Chondrocyte (in vitro differentiated cells): ENCODE measurements around the gene PLAC8. TPM values are rescaled to one million over a fixed set of nuclear protein-coding genes. Genes with fewer than 3 reads are reported as not detected.
"Not testable (repeated sequence)": the region's sequence is repeated elsewhere in the genome, so short reads cannot be mapped to it uniquely, and the experiment has no call there.

Source experiments
- DNase-seq: peaks from one replicate; pipeline ENCODE4 v3.0.0; 2021; ENCODE audit warnings: mixed read lengths, low spot score
- H3K27ac Mint-ChIP-seq: one replicate; pipeline ENCODE4 v1.8.0; 2021; ENCODE audit warnings: mild to moderate bottlenecking, moderate library complexity, mixed read lengths; ENCODE audit not compliant: unreplicated experiment
- H3K27me3 Mint-ChIP-seq: 2 replicates; pipeline ENCODE4 v1.8.0; 2021; ENCODE audit warnings: low read depth, mixed read lengths
- H3K36me3 Mint-ChIP-seq: 2 replicates; pipeline ENCODE4 v1.8.0; 2021; ENCODE audit warnings: low read depth, mixed read lengths
- H3K4me1 Mint-ChIP-seq: 2 replicates; pipeline ENCODE4 v1.8.0; 2021; ENCODE audit warnings: low read depth, mild to moderate bottlenecking, mixed read lengths
- H3K4me3 Mint-ChIP-seq: one replicate; pipeline ENCODE4 v1.8.0; 2021; ENCODE audit warnings: mild to moderate bottlenecking, moderate library complexity, mixed read lengths; ENCODE audit not compliant: unreplicated experiment
- H3K9me3 Mint-ChIP-seq: 2 replicates; pipeline ENCODE4 v1.8.0; 2021; ENCODE audit warnings: low read depth, mixed read lengths
- CTCF ChIP-seq: fragments of 200-600 bp; sonication (generic); IDR thresholded peaks from 2 replicates; pipeline ENCODE4 v1.5.0; 2021; ENCODE audit warnings: antibody characterized with exemption, mild to moderate bottlenecking, moderate library complexity
- total RNA-seq: library from RNA; stranded (reverse); gene quantifications from 3 replicates; pipeline ENCODE4 v1.2.1, GENCODE V29; 2021

PLAC8 gene
- total RNA-seq, 1 donor from 2014 or later, result not detected

GRCh38 chr4:83046693-83047473, 67.6 kb downstream of the PLAC8 start:
- Mint-ChIP-seq H3K36me3 (peaks cover 12% of the 10 kb centered on the region), H3K4me1 (peaks cover 3% of the 10 kb centered on the region), H3K4me3 (no peak overlapping the region), H3K27ac (no peak overlapping the region), H3K9me3 (no peaks in the 10 kb centered on the region), H3K27me3 (no peaks in the 10 kb centered on the region)
- no peak for TF ChIP-seq CTCF
- no peak for DNase-seq

DNA sequence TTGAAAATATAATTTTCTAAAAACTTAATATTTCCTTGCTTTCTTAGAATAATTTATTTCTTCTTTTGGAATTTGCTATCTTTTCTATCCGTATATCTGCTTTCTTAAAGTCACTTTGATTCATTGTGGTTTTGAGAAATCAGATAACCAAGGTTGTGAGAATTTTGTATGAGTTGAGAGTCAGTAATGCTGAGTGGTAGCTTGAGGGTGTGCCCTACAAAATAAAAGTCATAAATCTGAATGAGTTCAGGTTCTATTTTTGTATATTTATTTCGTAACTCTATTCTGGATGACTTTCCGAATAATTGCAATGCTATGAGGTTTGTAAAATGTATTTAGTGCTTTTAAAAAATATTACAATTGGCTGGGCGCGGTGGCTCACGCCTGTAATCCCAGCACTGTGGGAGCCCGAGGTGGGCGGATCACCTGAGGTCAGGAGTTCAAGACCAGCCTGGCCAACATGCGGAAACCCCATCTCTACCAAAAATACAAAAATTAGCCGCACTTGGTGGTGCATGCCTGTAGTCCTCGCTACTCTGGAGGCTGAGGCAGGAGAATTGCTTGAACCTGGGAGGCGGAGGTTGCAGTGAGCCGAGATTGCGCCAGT, 70.6 kb downstream of the PLAC8 start:
- Mint-ChIP-seq H3K9me3 (no peaks in the 10 kb centered on the region), H3K4me1 (peaks cover 3% of the 10 kb centered on the region), H3K27me3 (no peaks in the 10 kb centered on the region), H3K36me3 (no peaks in the 10 kb centered on the region), H3K27ac (no peak overlapping the region), H3K4me3 (no peak overlapping the region)
- no peak for TF ChIP-seq CTCF
- DNase-seq, result no peak

GRCh38 chr4:83043157-83043556, 71.4 kb downstream of the PLAC8 start:
- not testable (repeated sequence) for H3K27me3 Mint-ChIP-seq, H3K4me1 Mint-ChIP-seq, DNase-seq, H3K27ac Mint-ChIP-seq, H3K36me3 Mint-ChIP-seq, H3K9me3 Mint-ChIP-seq, H3K4me3 Mint-ChIP-seq

DNA sequence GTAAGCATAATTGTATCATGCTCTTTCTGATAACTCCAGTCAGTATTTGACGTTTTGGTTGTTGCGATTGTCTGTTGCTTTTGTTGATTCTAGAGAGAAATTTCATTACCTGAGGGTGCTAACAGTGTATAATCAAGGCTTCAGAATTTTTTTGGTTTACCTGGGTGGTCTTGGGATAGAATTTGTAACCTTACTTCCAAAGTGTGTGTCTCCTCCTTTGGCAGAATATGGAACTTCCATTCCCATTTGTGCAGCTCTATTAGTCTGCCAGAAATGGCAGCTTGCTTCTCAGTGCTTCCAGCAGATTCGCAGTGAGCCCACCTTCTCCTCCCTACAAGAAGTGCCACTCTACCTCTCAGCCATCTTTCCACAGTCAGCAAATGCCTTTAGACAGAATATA, 74.3 kb downstream of the PLAC8 start:
- Mint-ChIP-seq H3K27me3 (no peaks in the 10 kb centered on the region), H3K27ac (no peak overlapping the region), H3K4me3 (no peak overlapping the region), H3K36me3 (no peaks in the 10 kb centered on the region), H3K4me1 (peaks cover 27% of the 10 kb centered on the region), H3K9me3 (no peaks in the 10 kb centered on the region)
- no peak for DNase-seq
- TF ChIP-seq CTCF, result peak; percentile 26

Other genes with a start within 250 kb of the PLAC8 start
- 406 to 470 TPM (median 421 TPM) in 3 replicates for gene SEC31A, start 223.6 kb downstream of the PLAC8 start, total RNA-seq
- gene THAP9, start 214.0 kb downstream of the PLAC8 start, total RNA-seq, result 3.0 to 4.3 TPM (median 3.6 TPM) in 3 replicates
- gene LIN54, start 103.9 kb downstream of the PLAC8 start, total RNA-seq, result 12.2 to 13.3 TPM (median 12.3 TPM) in 3 replicates
- gene COPS4, start 79.5 kb downstream of the PLAC8 start, total RNA-seq, result 30.6 to 37.5 TPM (median 31.8 TPM) in 3 replicates
- gene COQ2, start 170.1 kb upstream of the PLAC8 start, total RNA-seq, result 8.5 to 10.1 TPM (median 9.3 TPM) in 3 replicates
- gene HPSE, start 220.1 kb upstream of the PLAC8 start, total RNA-seq, result 0.31 to 0.90 TPM (median 0.38 TPM) in 3 replicates